HepG2 (cell line): ENCODE results near the gene MILR1. TPM values are rescaled to one million over a fixed set of nuclear protein-coding genes. Genes with fewer than 3 reads are reported as not detected.

Experiments used
- FOXK1 ChIP-seq: sonication (generic); formaldehyde crosslinking; IDR thresholded peaks from 2 replicates; pipeline ENCODE4 v1.4.0; 2020; ENCODE audit warnings: low read depth, missing genetic modification reagents, borderline replicate concordance
- MAZ ChIP-seq, 2 experiments: sonication (generic) in 1 of 2; formaldehyde crosslinking in 1 of 2; IDR thresholded peaks; 2 replicates each; pipeline versions ENCODE4 v1.5.0 to v1.6.1; 2012 to 2020; ENCODE audit warnings: low read depth in 2 of 2, mild to moderate bottlenecking in 2 of 2, borderline replicate concordance in 1 of 2, improper control_type of control experiment in 1 of 2, low read length in 1 of 2, missing genetic modification reagents in 1 of 2, moderate library complexity in 1 of 2
- POLR2G ChIP-seq: fragments of 200-400 bp; formaldehyde crosslinking; IDR thresholded peaks from 2 replicates; pipeline ENCODE4 v1.6.1; 2018; ENCODE audit warnings: mild to moderate bottlenecking, low read depth, low read length, moderate library complexity
- ZNF335 ChIP-seq: sonication (generic); formaldehyde crosslinking; IDR thresholded peaks from 2 replicates; pipeline ENCODE4 v1.4.0; 2020; ENCODE audit warnings: missing genetic modification reagents
- ZNF609 ChIP-seq: sonication (generic); formaldehyde crosslinking; IDR thresholded peaks from 2 replicates; pipeline ENCODE4 v1.4.0; 2020; ENCODE audit warnings: mild to moderate bottlenecking, missing genetic modification reagents, borderline replicate concordance
- polyA plus RNA-seq, 8 experiments: library from polyadenylated mRNA; depleted of rRNA in 3 of 8; stranded (reverse) in 7 of 8; unstranded in 1 of 8; fragments of >200 nt; fragmentation: Illumina TruSeq in 4 of 8; extraction: Trizol in 4 of 8; gene quantifications; 2 replicates each; pipeline versions ENCODE4 v1.2.1 to v1.2.3, GENCODE V29; 2011 to 2016; ENCODE audit warnings: low read depth in 4 of 8, missing spikeins in 1 of 8, mixed read lengths in 1 of 8; ENCODE audit not compliant: insufficient read depth in 1 of 8
- total RNA-seq, 5 experiments: library from RNA; depleted of rRNA; stranded (reverse); fragments of >200 nt; fragmentation: Illumina TruSeq; extraction: Trizol; gene quantifications; 2 replicates each; pipeline ENCODE4 v1.2.3, GENCODE V29; 2016; ENCODE audit warnings: low read depth in 1 of 5

Gene MILR1
- total and polyA plus RNA-seq, 2 of the 13 experiments (the other 11 are each of a cell fraction or from before 2014, with no cell fraction given): 0.27 to 1.7 TPM

GRCh38 chr17:64406321-64407200 is 42.4 kb upstream of the MILR1 start (continued):
- TF ChIP-seq ZNF609 (CRISPR knock-in tag) (peak; percentile 52; the same call in 1 of the 2 replicates), POLR2G (peak; percentile 65), FOXK1 (peak; percentile 61; the same call in 1 of the 2 replicates), MAZ (IDR thresholded peaks at IDR 0.05; ENCODE audit: borderline replicate concordance, low read depth, low read length) (no peak), MAZ (CRISPR knock-in tag; IDR thresholded peaks at IDR 0.05; ENCODE audit: low read depth) (peak; percentile 82; the same call in 1 of the 2 replicates), ZNF335 (CRISPR knock-in tag) (peak; percentile 21; the same call in 1 of the 2 replicates)
